Gastroesophageal sphincter (tissue), 3 donors: ENCODE data around the gene SNAP29.

Experiments used
- CTCF ChIP-seq, 4 experiments: fragments of 200-600 bp in 2 of 4; fragments of 450-650 bp in 2 of 4; sonication (generic) in 1 of 4; IDR thresholded peaks; one replicate each; pipeline ENCODE4 v1.5.1; 2017 to 2019; ENCODE audit warnings: antibody characterized with exemption in 4 of 4, mild to moderate bottlenecking in 2 of 4, moderate library complexity in 2 of 4
- EP300 ChIP-seq: sonication (generic); formaldehyde crosslinking; IDR thresholded peaks from one replicate; pipeline ENCODE4 v1.6.1; 2017; ENCODE audit warnings: antibody characterized with exemption, mild to moderate bottlenecking
- POLR2A ChIP-seq, 2 donors: fragments of 450-650 bp; IDR thresholded peaks; one replicate each; pipeline ENCODE4 v1.6.1; 2017; ENCODE audit warnings: antibody characterized with exemption in 2 of 2, mild to moderate bottlenecking in 2 of 2, moderate library complexity in 1 of 2
- POLR2AphosphoS5 ChIP-seq: sonication (generic); formaldehyde crosslinking; IDR thresholded peaks from one replicate; pipeline ENCODE4 v1.6.1; 2017; ENCODE audit warnings: antibody characterized with exemption

GRCh38 chr22:20818471-20818870 lies 40.3 kb upstream of the SNAP29 start:
- no peak for TF ChIP-seq CTCF (IDR thresholded peaks at IDR 0.05)
- TF ChIP-seq POLR2AphosphoS5 = no peak
- TF ChIP-seq POLR2A (IDR thresholded peaks at IDR 0.05) = no peak
- TF ChIP-seq EP300 = no peak
